K562 (cell line): ENCODE data around the gene SOX21. TPM values are rescaled to one million over a fixed set of nuclear protein-coding genes. Genes with fewer than 3 reads are reported as not detected.

ENCODE experiments used
- ATAC-seq: fragments of 200-7000 bp; cut with Tn5 transposase; 3 replicates; pipeline ENCODE4 v1.9.1; 2020; ENCODE audit warnings: moderate library complexity
- BruUV-seq: library from RNA; stranded (reverse); fragments of 400-500 nt; replicated peaks from 2 replicates; lab custom pipeline; 2021; lab: Mats Ljungman, UMichigan
- CTCF ChIA-PET: fragments of 300-600 bp; formaldehyde crosslinking; extraction: SDS; loops from one replicate; lab custom pipeline; 2021; ENCODE audit warnings: low intra/inter-chr PET ratio; lab: Yijun Ruan, JAX
- POLR2A ChIA-PET: fragments of 300-600, 350-650 bp; sonication (Branson Sonifier 250); formaldehyde crosslinking; extraction: SDS; loops from one replicate; lab custom pipeline; 2021; ENCODE audit warnings: antibody characterized with exemption, inconsistent platforms; lab: Yijun Ruan, JAX
- DNase-seq, 4 experiments: peaks; one replicate each; pipeline versions ENCODE4 v3.0.0 to v3.0.0-alpha.2; 2011 to 2018; ENCODE audit warnings: low spot score in 3 of 4, mixed read lengths in 3 of 4; ENCODE audit errors: extremely low read depth in 1 of 4
- FAIRE-seq: peaks from 2 replicates; lab custom pipeline; 2011; peaks lifted over from hg19 to GRCh38; lab: Jason Lieb, UNC
- H2AFZ ChIP-seq: 2 replicates; pipeline ENCODE4 v1.6.0; 2011; ENCODE audit warnings: low read depth, low read length, control low read depth, inconsistent platforms
- H3K27ac ChIP-seq: fragments of 200-600 bp; 3 replicates; pipeline ENCODE4 v1.8.0; 2011; ENCODE audit warnings: low read depth, mild to moderate bottlenecking, control low read depth, inconsistent platforms, low read length, moderate library complexity, mixed read lengths; ENCODE audit errors: extremely low read depth
- H3K27me3 ChIP-seq, 2 experiments: fragments of 300-600 bp in 1 of 2; 2 replicates in 1 of 2; 3 replicates in 1 of 2; pipeline versions ENCODE4 v1.6.0 to v1.8.0; 2011; ENCODE audit warnings: inconsistent platforms in 2 of 2, low read length in 2 of 2, mild to moderate bottlenecking in 1 of 2, mixed read lengths in 1 of 2, moderate library complexity in 1 of 2; ENCODE audit not compliant: control insufficient read depth in 2 of 2, insufficient read depth in 2 of 2
- H3K36me3 ChIP-seq: fragments of 300-600 bp; 3 replicates; pipeline ENCODE4 v1.8.0; 2011; ENCODE audit warnings: mild to moderate bottlenecking, low read length, inconsistent platforms; ENCODE audit not compliant: control insufficient read depth, insufficient read depth
- H3K4me1 ChIP-seq, 2 experiments: fragments of 200-600 bp in 1 of 2; replicated peaks in 1 of 2; 2 replicates in 1 of 2; 3 replicates in 1 of 2; pipeline versions ENCODE4 v1.5.1 to v1.8.0; 2011; ENCODE audit warnings: inconsistent platforms in 2 of 2, low read length in 2 of 2, mild to moderate bottlenecking in 1 of 2, mixed read lengths in 1 of 2, moderate library complexity in 1 of 2; ENCODE audit not compliant: control insufficient read depth in 2 of 2, insufficient read depth in 2 of 2
- H3K4me2 ChIP-seq: 2 replicates; pipeline ENCODE4 v1.6.1; 2011; ENCODE audit warnings: low read length, control low read depth, inconsistent platforms, mixed read lengths; ENCODE audit not compliant: insufficient read depth
- H3K4me3 ChIP-seq: fragments of 200-600 bp; sonication (generic), shearing (Covaris generic); 2 replicates; pipeline ENCODE4 v1.5.1; 2016; ENCODE audit warnings: control low read depth, inconsistent platforms
- H3K79me2 ChIP-seq: fragments of 200-600 bp; 3 replicates; pipeline ENCODE4 v1.8.0; 2011; ENCODE audit warnings: low read length, inconsistent platforms; ENCODE audit not compliant: control insufficient read depth, insufficient read depth
- H3K9ac ChIP-seq, 2 experiments: 2 replicates each; pipeline versions ENCODE4 v1.6.0 to v1.6.1; 2011; ENCODE audit warnings: low read depth in 2 of 2, low read length in 2 of 2, control low read depth in 1 of 2, inconsistent platforms in 1 of 2, mild to moderate bottlenecking in 1 of 2, mixed read lengths in 1 of 2; ENCODE audit not compliant: insufficient read depth in 1 of 2
- H3K9me1 ChIP-seq: one replicate; pipeline ENCODE4 v1.6.0; 2011; ENCODE audit warnings: inconsistent platforms, mild to moderate bottlenecking, low read length, moderate library complexity; ENCODE audit not compliant: control insufficient read depth, insufficient read depth
- H3K9me3 ChIP-seq: replicated peaks from 2 replicates; pipeline ENCODE4 v1.5.1; 2011; ENCODE audit warnings: low read depth, low read length, inconsistent platforms; ENCODE audit not compliant: control insufficient read depth, insufficient read depth
- H4K20me1 ChIP-seq: replicated peaks from 2 replicates; pipeline ENCODE4 v1.6.1; 2011; ENCODE audit warnings: low read length, inconsistent platforms, mixed read lengths; ENCODE audit not compliant: control insufficient read depth, insufficient read depth
- ARID3B ChIP-seq: fragments of 250-450 bp; sonication (Bioruptor Pico); IDR thresholded peaks from 2 replicates; pipeline ENCODE4 v1.4.0; 2020; ENCODE audit warnings: borderline replicate concordance
- CHD2 ChIP-seq: IDR thresholded peaks from 2 replicates; pipeline ENCODE4 v1.6.1; 2011; ENCODE audit warnings: low read depth, low read length
- FOXK2 ChIP-seq, 2 experiments: fragments of 450-650 bp; IDR thresholded peaks in 1 of 2; conservative IDR thresholded peaks in 1 of 2; 2 replicates each; pipeline ENCODE4 v1.6.1; 2016; ENCODE audit warnings: low read depth in 2 of 2, mild to moderate bottlenecking in 1 of 2
- IRF1 ChIP-seq: sonication (generic); formaldehyde crosslinking; IDR thresholded peaks from 2 replicates; pipeline ENCODE4 v1.8.0; 2022; ENCODE audit warnings: missing genetic modification reagents, mild to moderate bottlenecking, borderline replicate concordance
- TSHZ1 ChIP-seq: fragments of 250-450 bp; sonication (Bioruptor Pico); IDR thresholded peaks from 2 replicates; pipeline ENCODE4 v1.4.0; 2020; ENCODE audit warnings: mild to moderate bottlenecking, moderate library complexity
- ZNF695 ChIP-seq: fragments of 450-650 bp; formaldehyde crosslinking; IDR thresholded peaks from 2 replicates; pipeline ENCODE4 v1.4.0; 2020; ENCODE audit warnings: mild to moderate bottlenecking, moderate library complexity
- WGBS: fragments of 100-300 bp; shearing (Covaris generic); methylation state at CpG from one replicate; pipeline ENCODE4 v1.1.6; 2016; ENCODE audit warnings: low coverage, mixed read lengths; ENCODE audit not compliant: insufficient coverage; ENCODE audit errors: missing lambda C conversion rate; 5-methylcytosine and 5-hydroxymethylcytosine counted together
- in situ Hi-C: fragments of 300-500 bp; cut with MboI; formaldehyde crosslinking; loops from 4 replicates; pipeline ENCODE4 v1.15.0; 2018; ENCODE audit warnings: inconsistent platforms, mixed read lengths
- intact Hi-C: fragments of 100-400 bp; cut with micrococcal nuclease; formaldehyde crosslinking; loops from 2 replicates; pipeline ENCODE4 v1.14.2; 2022
- polyA plus RNA-seq, 8 experiments: library from polyadenylated mRNA; depleted of rRNA in 4 of 8; stranded (reverse) in 5 of 8; unstranded in 3 of 8; fragments of >200 nt; fragmentation: Nextera tagmentation in 2 of 8; fragmentation: Illumina TruSeq in 1 of 8; extraction: Ambion mirVana in 2 of 8; extraction: Trizol in 1 of 8; gene quantifications; 2 replicates each; pipeline versions ENCODE4 v1.2.1 to v1.2.3, GENCODE V29; 2011 to 2014; ENCODE audit warnings: inconsistent platforms in 1 of 8, missing spikeins in 1 of 8
- total RNA-seq, 7 experiments: library from RNA; depleted of rRNA in 6 of 7; stranded (reverse); fragments of >200 nt in 6 of 7; fragmentation: Illumina TruSeq in 2 of 7; extraction: Trizol in 2 of 7; gene quantifications; 2 replicates each; pipeline versions ENCODE4 v1.2.1 to v1.2.3, GENCODE V29; 2011 to 2021; ENCODE audit warnings: low replicate concordance in 1 of 7

Gene SOX21
- total and polyA plus RNA-seq, 9 of the 15 experiments (the other 6 are each of a cell fraction or from before 2014, with no cell fraction given) = 0.07 TPM; not detected in 8

DNA sequence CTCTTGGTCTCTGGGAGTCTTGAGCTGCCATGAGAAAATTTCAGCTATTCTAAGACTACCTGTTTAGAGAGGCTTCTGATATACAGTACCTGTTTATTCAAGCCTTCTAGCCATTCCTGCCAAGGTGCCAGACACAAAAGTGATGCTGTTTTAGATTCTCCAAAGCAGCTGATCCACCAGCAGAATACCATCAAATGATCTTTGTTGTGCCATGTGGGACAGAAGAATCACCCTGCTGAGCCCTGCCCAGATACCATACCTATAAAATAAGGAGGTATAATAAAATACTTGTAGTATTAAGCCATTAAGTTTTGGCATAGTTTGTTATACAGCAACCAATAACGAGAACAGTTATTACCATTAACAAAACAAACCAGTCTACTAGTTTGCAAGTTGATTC, 14.1 kb upstream of the SOX21 start (continued):
- TF ChIP-seq TSHZ1 (no peak), ZNF695 (CRISPR knock-in tag) (no peak), IRF1 (CRISPR knock-in tag) (no peak)

GRCh38 chr13:94722609-94723345, 10.4 kb upstream of the SOX21 start:
- Histone ChIP-seq H3K27me3 (peaks cover 0 to 9% of the 10 kb centered on the region in 2 experiments; a peak in 1 of 5 replicates), H3K4me2 (no peak overlapping the region), H3K4me3 (no peak overlapping the region), H3K9ac (no peak overlapping the region), H3K4me1 (no peaks in the 10 kb centered on the region), H3K79me2 (no peaks in the 10 kb centered on the region), H2AFZ (no peak overlapping the region), H3K36me3 (no peaks in the 10 kb centered on the region), H3K27ac (no peak overlapping the region), H3K9me1 (no peaks in the 10 kb centered on the region), H4K20me1 (no peaks in the 10 kb centered on the region), H3K9me3 (no peaks in the 10 kb centered on the region)
- ATAC-seq (no peak), FAIRE-seq (no peak), DNase-seq (no peak)
- TF ChIP-seq ARID3B (CRISPR knock-in tag) (no peak), FOXK2 (conservative IDR thresholded peaks at IDR 0.05 in 1 of 2, IDR thresholded peaks at IDR 0.05 in 1 of 2; ENCODE audit: low read depth in 2 of 2) (no peak), CHD2 (no peak)
- WGBS = 8% methylated on average over 9 of the region's 9 CpGs
- CTCF ChIA-PET = no interaction called here
- intact Hi-C loops (no loop called here), in situ Hi-C loops (no loop called here)
- no TSS peak for BruUV-seq
- POLR2A ChIA-PET = no interaction called here
